Thoracic aorta (tissue), 2 donors: ENCODE data around the gene SZT2. TPM values are rescaled to one million over a fixed set of nuclear protein-coding genes. Genes with fewer than 3 reads are reported as not detected.

Experiments
- ATAC-seq: fragments of 150-250 bp; one replicate; pipeline ENCODE4 v1.8.0; 2017; ENCODE audit warnings: low read depth; ENCODE audit not compliant: insufficient number of reproducible peaks, low FRiP score
- DNase-seq: peaks from one replicate; pipeline ENCODE4 v3.0.0-alpha.2; 2020; ENCODE audit warnings: low spot score
- H3K27ac ChIP-seq, 2 donors: fragments of 200-600 bp; sonication (generic); 1 replicate in 1 of 2; 2 replicates in 1 of 2; pipeline ENCODE4 v1.5.1; 2016; ENCODE audit warnings: mild to moderate bottlenecking in 2 of 2, moderate library complexity in 2 of 2
- H3K27me3 ChIP-seq: fragments of 200-600 bp; sonication (generic); replicated peaks from 2 replicates; pipeline ENCODE4 v1.6.0; 2016; ENCODE audit warnings: mild to moderate bottlenecking; ENCODE audit not compliant: insufficient read depth
- H3K36me3 ChIP-seq: fragments of 200-600 bp; sonication (generic); one replicate; pipeline ENCODE4 v1.5.1; 2016
- H3K4me1 ChIP-seq, 2 donors: fragments of 200-600 bp; sonication (generic); 1 replicate in 1 of 2; 2 replicates in 1 of 2; pipeline versions ENCODE4 v1.5.1 to v1.6.0; 2016; ENCODE audit warnings: low read depth in 2 of 2, mild to moderate bottlenecking in 1 of 2; ENCODE audit not compliant: control insufficient read depth in 1 of 2
- H3K4me3 ChIP-seq: fragments of 200-600 bp; sonication (generic); 2 replicates; pipeline ENCODE4 v1.5.1; 2016; ENCODE audit warnings: mild to moderate bottlenecking
- H3K9me3 ChIP-seq: fragments of 200-600 bp; sonication (generic); 2 replicates; pipeline ENCODE4 v1.5.1; 2016
- total RNA-seq, 2 donors: library from RNA; depleted of rRNA; stranded (reverse); fragments of >200 nt; gene quantifications; one replicate each; pipeline versions ENCODE4 v1.1.0 to v1.2.3, GENCODE V29; 2016
- TF ChIP-seq, protein P1 (sequence below): fragments of 200-600 bp; sonication (generic); IDR thresholded peaks from one replicate; pipeline ENCODE4 v1.5.1; 2019; ENCODE audit warnings: antibody characterized with exemption

Gene SZT2
- total RNA-seq, 2 donors from 2014 or later = 50.0 to 65.3 TPM

GRCh38 chr1:43351421-43352350 is 38.0 kb upstream of the SZT2 start:
- no peak overlapping the region for H3K27ac ChIP-seq
- no peaks in the 10 kb centered on the region for H3K9me3 ChIP-seq
- TF ChIP-seq, protein P1, sequence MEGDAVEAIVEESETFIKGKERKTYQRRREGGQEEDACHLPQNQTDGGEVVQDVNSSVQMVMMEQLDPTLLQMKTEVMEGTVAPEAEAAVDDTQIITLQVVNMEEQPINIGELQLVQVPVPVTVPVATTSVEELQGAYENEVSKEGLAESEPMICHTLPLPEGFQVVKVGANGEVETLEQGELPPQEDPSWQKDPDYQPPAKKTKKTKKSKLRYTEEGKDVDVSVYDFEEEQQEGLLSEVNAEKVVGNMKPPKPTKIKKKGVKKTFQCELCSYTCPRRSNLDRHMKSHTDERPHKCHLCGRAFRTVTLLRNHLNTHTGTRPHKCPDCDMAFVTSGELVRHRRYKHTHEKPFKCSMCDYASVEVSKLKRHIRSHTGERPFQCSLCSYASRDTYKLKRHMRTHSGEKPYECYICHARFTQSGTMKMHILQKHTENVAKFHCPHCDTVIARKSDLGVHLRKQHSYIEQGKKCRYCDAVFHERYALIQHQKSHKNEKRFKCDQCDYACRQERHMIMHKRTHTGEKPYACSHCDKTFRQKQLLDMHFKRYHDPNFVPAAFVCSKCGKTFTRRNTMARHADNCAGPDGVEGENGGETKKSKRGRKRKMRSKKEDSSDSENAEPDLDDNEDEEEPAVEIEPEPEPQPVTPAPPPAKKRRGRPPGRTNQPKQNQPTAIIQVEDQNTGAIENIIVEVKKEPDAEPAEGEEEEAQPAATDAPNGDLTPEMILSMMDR = no peak
- DNase-seq = no peak
- H3K36me3 ChIP-seq = no peaks in the 10 kb centered on the region
- H3K4me3 ChIP-seq = no peak overlapping the region
- no peaks in the 10 kb centered on the region for H3K27me3 ChIP-seq
- H3K4me1 ChIP-seq = peaks cover 0 to 18% of the 10 kb centered on the region in 2 donors
- no peak for ATAC-seq

GRCh38 chr1:43352351-43352705 is 37.4 kb upstream of the SZT2 start:
- H3K4me3 ChIP-seq = no peak overlapping the region
- peaks cover 0 to 18% of the 10 kb centered on the region in 2 donors for H3K4me1 ChIP-seq
- no peak for ATAC-seq
- H3K36me3 ChIP-seq = no peaks in the 10 kb centered on the region
- TF ChIP-seq, protein P1 = no peak
- no peak for DNase-seq
- H3K27ac ChIP-seq = no peak overlapping the region
- H3K9me3 ChIP-seq = no peaks in the 10 kb centered on the region
- no peaks in the 10 kb centered on the region for H3K27me3 ChIP-seq

GRCh38 chr1:43352881-43353280 is 36.8 kb upstream of the SZT2 start:
- H3K36me3 ChIP-seq = no peaks in the 10 kb centered on the region
- H3K27me3 ChIP-seq = no peaks in the 10 kb centered on the region
- ATAC-seq (no peak), DNase-seq (no peak)
- H3K4me1 ChIP-seq = peaks cover 2 to 22% of the 10 kb centered on the region in 2 donors
- H3K9me3 ChIP-seq = no peaks in the 10 kb centered on the region
- TF ChIP-seq, protein P1 = no peak
- no peak overlapping the region for H3K4me3 ChIP-seq
- H3K27ac ChIP-seq = no peak overlapping the region

DNA sequence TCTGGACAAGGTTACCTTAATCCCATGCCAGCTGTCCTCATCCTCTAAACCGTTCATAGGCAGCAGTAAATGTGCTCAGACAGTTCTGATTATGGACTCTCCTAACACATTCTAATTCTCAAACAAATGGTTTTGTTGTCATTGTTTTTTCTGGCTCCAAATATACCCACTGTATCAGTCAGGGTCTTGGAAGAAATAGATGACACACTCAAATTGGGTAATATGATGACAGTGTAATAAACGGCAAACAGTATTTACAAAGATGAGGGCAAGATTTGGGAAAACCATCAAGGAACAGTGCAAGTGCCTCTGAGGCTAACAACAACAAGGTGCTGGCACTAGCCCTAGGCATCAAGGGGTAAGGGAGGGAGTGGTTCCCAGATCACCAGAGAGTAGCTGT is 35.2 kb upstream of the SZT2 start:
- Histone ChIP-seq H3K4me3 (no peak overlapping the region), H3K4me1 (peaks cover 9 to 25% of the 10 kb centered on the region in 2 donors), H3K9me3 (no peaks in the 10 kb centered on the region), H3K36me3 (no peaks in the 10 kb centered on the region), H3K27ac (no peak overlapping the region), H3K27me3 (no peaks in the 10 kb centered on the region)
- no peak for ATAC-seq
- TF ChIP-seq, protein P1 = no peak
- no peak for DNase-seq

- no peaks in the 10 kb centered on the region for H3K9me3 ChIP-seq
- no peaks in the 10 kb centered on the region for H3K36me3 ChIP-seq
- H3K4me1 ChIP-seq = peaks cover 9 to 20% of the 10 kb centered on the region in 2 donors
- no peak for DNase-seq
- no peak overlapping the region for H3K27ac ChIP-seq
- TF ChIP-seq, protein P1 = no peak
- H3K27me3 ChIP-seq = no peaks in the 10 kb centered on the region
- H3K4me3 ChIP-seq = no peak overlapping the region
- ATAC-seq = no peak
These were observed 34.8 kb upstream of the SZT2 start for GRCh38 chr1:43354936-43355335.
